Measurements from ENCODE around the gene DIP2C.
A peak's percentile ranks its signal among the peaks of the same experiment; 100 is the strongest.

DIP2C gene

GRCh38 chr10:317271-317769, 372.1 kb downstream of the DIP2C start:
- no peak overlapping the region for H2AFZ ChIP-seq (ENCODE audit: low read depth, low read length)
- no peak overlapping the region for H3K4me2 ChIP-seq (ENCODE audit: insufficient read depth, low read length)
- H3K9ac ChIP-seq (ENCODE audit: low read depth, low read length), result no peak overlapping the region

GRCh38 chr10:316390-316789, 373.1 kb downstream of the DIP2C start:
- DNase-seq, result no peak
- Histone ChIP-seq H3K27ac (ENCODE audit: low read length) (no peak overlapping the region), H3K36me3 (ENCODE audit: insufficient read depth, low read length) (no peaks in the 10 kb centered on the region), H3K9ac (ENCODE audit: low read depth, low read length) (no peak overlapping the region), H3K4me3 (ENCODE audit: low read depth in 1 of 2, low read length in 2 of 2) (no peak overlapping the region), H2AFZ (ENCODE audit: low read depth, low read length) (no peak overlapping the region), H3K9me3 (ENCODE audit: insufficient read depth, low read length, severe bottlenecking) (no peaks in the 10 kb centered on the region), H3K79me2 (ENCODE audit: insufficient read depth, low read length) (no peaks in the 10 kb centered on the region), H4K20me1 (ENCODE audit: insufficient read depth, low read length) (no peaks in the 10 kb centered on the region), H3K4me1 (ENCODE audit: insufficient read depth, low read length) (peaks cover 4% of the 10 kb centered on the region), H3K4me2 (ENCODE audit: insufficient read depth, low read length) (no peak overlapping the region), H3K27me3 (ENCODE audit: insufficient read depth, low read length, poor library complexity) (no peaks in the 10 kb centered on the region)
- ATAC-seq (ENCODE audit: insufficient read depth, low read depth), result no peak
- TF ChIP-seq EZH2 (IDR thresholded peaks at IDR 0.05; ENCODE audit: borderline replicate concordance, low read depth, low read length, severe bottlenecking), result no peak
- no peak for TF ChIP-seq CTCF (IDR thresholded peaks at IDR 0.05; ENCODE audit: borderline replicate concordance, extremely low read depth, low read length, poor library complexity, severe bottlenecking)

More at GRCh38 chr10:317271-317769, 372.1 kb downstream of the DIP2C start:
- 0 out of 3 replicates have a peak, but pooled peaks have one; percentile 33 for ATAC-seq (ENCODE audit: insufficient read depth, low read depth)
- H3K4me3 ChIP-seq (ENCODE audit: low read depth in 1 of 2, low read length in 2 of 2), result no peak overlapping the region
- H3K9me3 ChIP-seq (ENCODE audit: insufficient read depth, low read length, severe bottlenecking), result no peaks in the 10 kb centered on the region
- H3K4me1 ChIP-seq (ENCODE audit: insufficient read depth, low read length), result peaks cover 4% of the 10 kb centered on the region
- H3K27me3 ChIP-seq (ENCODE audit: insufficient read depth, low read length, poor library complexity), result no peaks in the 10 kb centered on the region
- H3K27ac ChIP-seq (ENCODE audit: low read length), result no peak overlapping the region
- H3K79me2 ChIP-seq (ENCODE audit: insufficient read depth, low read length), result no peaks in the 10 kb centered on the region
- DNase-seq, result no peak
- H3K36me3 ChIP-seq (ENCODE audit: insufficient read depth, low read length), result no peaks in the 10 kb centered on the region
- TF ChIP-seq CTCF (IDR thresholded peaks at IDR 0.05; ENCODE audit: borderline replicate concordance, extremely low read depth, low read length, poor library complexity, severe bottlenecking), result no peak
- TF ChIP-seq EZH2 (IDR thresholded peaks at IDR 0.05; ENCODE audit: borderline replicate concordance, low read depth, low read length, severe bottlenecking), result no peak
- H4K20me1 ChIP-seq (ENCODE audit: insufficient read depth, low read length), result no peaks in the 10 kb centered on the region

- TF ChIP-seq EZH2 (IDR thresholded peaks at IDR 0.05; ENCODE audit: borderline replicate concordance, low read depth, low read length, severe bottlenecking) (no peak), CTCF (IDR thresholded peaks at IDR 0.05; ENCODE audit: borderline replicate concordance, extremely low read depth, low read length, poor library complexity, severe bottlenecking) (no peak)
- no peak for DNase-seq
- Histone ChIP-seq H4K20me1 (ENCODE audit: insufficient read depth, low read length) (no peaks in the 10 kb centered on the region), H3K27ac (ENCODE audit: low read length) (0 out of 2 replicates have a peak overlapping the region, but pooled peaks have one; percentile 13), H3K36me3 (ENCODE audit: insufficient read depth, low read length) (no peaks in the 10 kb centered on the region), H3K9ac (ENCODE audit: low read depth, low read length) (no peak overlapping the region), H3K79me2 (ENCODE audit: insufficient read depth, low read length) (no peaks in the 10 kb centered on the region), H3K9me3 (ENCODE audit: insufficient read depth, low read length, severe bottlenecking) (no peaks in the 10 kb centered on the region), H3K4me1 (ENCODE audit: insufficient read depth, low read length) (peaks cover 4% of the 10 kb centered on the region), H3K4me3 (ENCODE audit: low read depth in 1 of 2, low read length in 2 of 2) (no peak overlapping the region), H2AFZ (ENCODE audit: low read depth, low read length) (no peak overlapping the region), H3K4me2 (ENCODE audit: insufficient read depth, low read length) (no peak overlapping the region), H3K27me3 (ENCODE audit: insufficient read depth, low read length, poor library complexity) (no peaks in the 10 kb centered on the region)
- no peak for ATAC-seq (ENCODE audit: insufficient read depth, low read depth)
Measured at GRCh38 chr10:314871-315270, 374.6 kb downstream of the DIP2C start.

All from DND-41 (cell line).